ENCODE measurements around the gene SUGCT.

The SUGCT gene

GRCh38 chr7:40572810-40573465, 438.1 kb downstream of the SUGCT start:
- Histone ChIP-seq H3K27ac (replicated peaks) (no peak overlapping the region), H3K27me3 (ENCODE audit: insufficient read depth, poor library complexity, severe bottlenecking) (no peaks in the 10 kb centered on the region), H3K4me3 (replicated peaks; ENCODE audit: insufficient read depth, low read length) (no peak overlapping the region)
- no peak for DNase-seq (ENCODE audit: low read depth in 1 of 2, low spot score in 1 of 2)
- TF ChIP-seq CTCF (IDR thresholded peaks at IDR 0.05; ENCODE audit: insufficient read depth, low read length) (no peak), REST (IDR thresholded peaks at IDR 0.05; ENCODE audit: insufficient replicate concordance, low read depth) (no peak), GABPA (IDR thresholded peaks at IDR 0.05; ENCODE audit: low read depth) (no peak), SPI1 (IDR thresholded peaks at IDR 0.05; ENCODE audit: borderline replicate concordance, low read depth) (no peak)

GRCh38 chr7:40579401-40579800, 444.6 kb downstream of the SUGCT start:
- DNase-seq (ENCODE audit: low read depth in 1 of 2, low spot score in 1 of 2): no peak
- Histone ChIP-seq H3K27ac (replicated peaks) (no peak overlapping the region), H3K27me3 (ENCODE audit: insufficient read depth, poor library complexity, severe bottlenecking) (no peaks in the 10 kb centered on the region), H3K4me3 (replicated peaks; ENCODE audit: insufficient read depth, low read length) (no peak overlapping the region)
- no peak for TF ChIP-seq POLR2AphosphoS5 (IDR thresholded peaks at IDR 0.05; ENCODE audit: low read depth)
- TF ChIP-seq CTCF (IDR thresholded peaks at IDR 0.05; ENCODE audit: insufficient read depth, low read length): no peak
- TF ChIP-seq SPI1 (IDR thresholded peaks at IDR 0.05; ENCODE audit: borderline replicate concordance, low read depth): no peak
- TF ChIP-seq GABPA (IDR thresholded peaks at IDR 0.05; ENCODE audit: low read depth): no peak
- no peak for TF ChIP-seq REST (IDR thresholded peaks at IDR 0.05; ENCODE audit: insufficient replicate concordance, low read depth)

- no peaks in the 10 kb centered on the region for H3K27me3 ChIP-seq (ENCODE audit: insufficient read depth, poor library complexity, severe bottlenecking)
- no peak for DNase-seq (ENCODE audit: low read depth in 1 of 2, low spot score in 1 of 2)
- TF ChIP-seq REST (IDR thresholded peaks at IDR 0.05; ENCODE audit: insufficient replicate concordance, low read depth) (no peak), GABPA (IDR thresholded peaks at IDR 0.05; ENCODE audit: low read depth) (no peak), POLR2AphosphoS5 (IDR thresholded peaks at IDR 0.05; ENCODE audit: low read depth) (no peak), CTCF (IDR thresholded peaks at IDR 0.05; ENCODE audit: insufficient read depth, low read length) (no peak), SPI1 (IDR thresholded peaks at IDR 0.05; ENCODE audit: borderline replicate concordance, low read depth) (no peak)
- no peak overlapping the region for H3K27ac ChIP-seq (replicated peaks)
- H3K4me3 ChIP-seq (replicated peaks; ENCODE audit: insufficient read depth, low read length): no peak overlapping the region
These were observed 446.0 kb downstream of the SUGCT start for GRCh38 chr7:40580776-40581175.
